ENCODE results near the gene CFAP44.
"Not testable (repeated sequence)": the region's sequence is repeated elsewhere in the genome, so short reads cannot be mapped to it uniquely, and the experiment has no call there.

The CFAP44 gene

GRCh38 chr3:113441051-113441770, at the start of gene CFAP44:
Gene CFAP44 (minus strand): TSS chr3:113441493. CDS start chr3:113433664, 7,829 bp downstream.
- Mint-ChIP-seq H3K27ac (peak within 1 kb of the TSS; percentile 15), H3K9me3 (no peaks in the 10 kb centered on the region), H3K4me3 (peak within 1 kb of the TSS; percentile 64), H3K36me3 (ENCODE audit: low read depth) (peaks cover 13% of the 10 kb centered on the region), H3K27me3 (ENCODE audit: low read depth, poor library complexity) (no peaks in the 10 kb centered on the region), H3K4me1 (no peaks in the 10 kb centered on the region)
- TF ChIP-seq CTCF (IDR thresholded peaks at IDR 0.05) = no peak
- peak; percentile 82 for DNase-seq

- Mint-ChIP-seq H3K27me3 (ENCODE audit: low read depth, poor library complexity) (peaks cover 3% of the 10 kb centered on the region), H3K9me3 (peaks cover 53% of the 10 kb centered on the region), H3K4me1 (no peaks in the 10 kb centered on the region), H3K4me3 (no peak overlapping the region), H3K27ac (no peak overlapping the region), H3K36me3 (ENCODE audit: low read depth) (peaks cover 75% of the 10 kb centered on the region)
- TF ChIP-seq CTCF (IDR thresholded peaks at IDR 0.05) = no peak
- DNase-seq = no peak
These were observed 43.9 kb upstream of the CFAP44 start for GRCh38 chr3:113485161-113485609.

GRCh38 chr3:113468539-113468938, 27.2 kb upstream of the CFAP44 start:
- H3K9me3 Mint-ChIP-seq = peaks cover 32% of the 10 kb centered on the region
- DNase-seq = no peak
- H3K27ac Mint-ChIP-seq = no peak overlapping the region
- no peak overlapping the region for H3K4me3 Mint-ChIP-seq
- H3K4me1 Mint-ChIP-seq = no peaks in the 10 kb centered on the region
- H3K27me3 Mint-ChIP-seq (ENCODE audit: low read depth, poor library complexity) = no peaks in the 10 kb centered on the region
- peaks cover 81% of the 10 kb centered on the region for H3K36me3 Mint-ChIP-seq (ENCODE audit: low read depth)
- TF ChIP-seq CTCF (IDR thresholded peaks at IDR 0.05) = no peak

- no peak for DNase-seq
- no peak for TF ChIP-seq CTCF (IDR thresholded peaks at IDR 0.05)
- Mint-ChIP-seq H3K9me3 (peaks cover 37% of the 10 kb centered on the region), H3K27me3 (ENCODE audit: low read depth, poor library complexity) (no peaks in the 10 kb centered on the region), H3K4me3 (no peak overlapping the region), H3K27ac (no peak overlapping the region), H3K4me1 (no peaks in the 10 kb centered on the region), H3K36me3 (ENCODE audit: low read depth) (peaks cover 92% of the 10 kb centered on the region)
These were observed 20.2 kb upstream of the CFAP44 start for GRCh38 chr3:113461488-113461887.

GRCh38 chr3:113458554-113458953, 17.3 kb upstream of the CFAP44 start:
- Mint-ChIP-seq H3K36me3 (ENCODE audit: low read depth) (peaks cover 85% of the 10 kb centered on the region), H3K9me3 (peaks cover 32% of the 10 kb centered on the region)
- not testable (repeated sequence) for H3K4me1 Mint-ChIP-seq; H3K4me3 Mint-ChIP-seq; DNase-seq; H3K27ac Mint-ChIP-seq; H3K27me3 Mint-ChIP-seq (ENCODE audit: low read depth, poor library complexity)

- no peak overlapping the region for H3K27ac Mint-ChIP-seq
- no peak for TF ChIP-seq CTCF (IDR thresholded peaks at IDR 0.05)
- H3K27me3 Mint-ChIP-seq (ENCODE audit: low read depth, poor library complexity) = no peaks in the 10 kb centered on the region
These were observed 14.2 kb upstream of the CFAP44 start for GRCh38 chr3:113455446-113455845.

More at GRCh38 chr3:113455446-113455845, 14.2 kb upstream of the CFAP44 start:
- H3K4me1 Mint-ChIP-seq = no peaks in the 10 kb centered on the region
- DNase-seq = no peak
- H3K9me3 Mint-ChIP-seq = peaks cover 26% of the 10 kb centered on the region
- peaks cover 71% of the 10 kb centered on the region for H3K36me3 Mint-ChIP-seq (ENCODE audit: low read depth)
- H3K4me3 Mint-ChIP-seq = no peak overlapping the region

Data from nephron progenitor cell (in vitro differentiated cells).